DND-41 (cell line): ENCODE measurements around the gene SIRT5.

Experiments
- ATAC-seq: fragments of 200-7000 bp; cut with Tn5 transposase; 3 replicates; pipeline ENCODE4 v1.9.1; 2021; ENCODE audit warnings: low read depth; ENCODE audit not compliant: insufficient read depth
- DNase-seq: peaks from one replicate; pipeline ENCODE4 v3.0.0-alpha.2; 2020
- H2AFZ ChIP-seq: 2 replicates; pipeline ENCODE4 v1.6.0; 2012; ENCODE audit warnings: low read depth, low read length
- H3K27ac ChIP-seq: 2 replicates; pipeline ENCODE4 v1.5.1; 2012; ENCODE audit warnings: low read length, inconsistent platforms
- H3K27me3 ChIP-seq: fragments of 200-600 bp; sonication (generic); 2 replicates; pipeline ENCODE4 v1.6.0; 2012; ENCODE audit warnings: low read length, mild to moderate bottlenecking, inconsistent platforms; ENCODE audit not compliant: insufficient read depth, poor library complexity
- H3K36me3 ChIP-seq: 2 replicates; pipeline ENCODE4 v1.5.1; 2012; ENCODE audit warnings: low read length, inconsistent platforms; ENCODE audit not compliant: insufficient read depth
- H3K4me1 ChIP-seq: 2 replicates; pipeline ENCODE4 v1.5.1; 2012; ENCODE audit warnings: mild to moderate bottlenecking, low read length; ENCODE audit not compliant: insufficient read depth
- H3K4me2 ChIP-seq: 2 replicates; pipeline ENCODE4 v1.6.0; 2012; ENCODE audit warnings: mild to moderate bottlenecking, moderate library complexity, low read length, inconsistent platforms; ENCODE audit not compliant: insufficient read depth
- H3K4me3 ChIP-seq, 2 experiments: fragments of 200-600 bp in 1 of 2; shearing (Covaris generic) in 1 of 2; 2 replicates each; pipeline ENCODE4 v1.5.1; 2012 to 2016; ENCODE audit warnings: inconsistent platforms in 2 of 2, low read length in 2 of 2, mild to moderate bottlenecking in 2 of 2, low read depth in 1 of 2, moderate library complexity in 1 of 2
- H3K79me2 ChIP-seq: 2 replicates; pipeline ENCODE4 v1.6.0; 2012; ENCODE audit warnings: low read length, inconsistent platforms; ENCODE audit not compliant: insufficient read depth
- H3K9ac ChIP-seq: 2 replicates; pipeline ENCODE4 v1.6.0; 2012; ENCODE audit warnings: low read depth, mild to moderate bottlenecking, inconsistent platforms, low read length, moderate library complexity
- H3K9me3 ChIP-seq: 2 replicates; pipeline ENCODE4 v1.5.1; 2012; ENCODE audit warnings: low read length, moderate library complexity, mild to moderate bottlenecking, inconsistent platforms; ENCODE audit not compliant: insufficient read depth, severe bottlenecking
- H4K20me1 ChIP-seq: 2 replicates; pipeline ENCODE4 v1.6.0; 2012; ENCODE audit warnings: low read length; ENCODE audit not compliant: insufficient read depth
- EZH2 ChIP-seq: IDR thresholded peaks from 3 replicates; pipeline ENCODE4 v1.6.1; 2012; ENCODE audit warnings: borderline replicate concordance, low read depth, mild to moderate bottlenecking, moderate library complexity, low read length, inconsistent platforms; ENCODE audit not compliant: severe bottlenecking
- TF ChIP-seq, protein P1 (sequence below): IDR thresholded peaks from 2 replicates; pipeline ENCODE4 v1.5.1; 2012; ENCODE audit warnings: borderline replicate concordance, low read length, moderate library complexity, mild to moderate bottlenecking; ENCODE audit not compliant: poor library complexity, severe bottlenecking; ENCODE audit errors: extremely low read depth

SIRT5 gene

GRCh38 chr6:13593103-13593502, 18.7 kb downstream of the SIRT5 start:
- H3K79me2 ChIP-seq, result no peaks in the 10 kb centered on the region
- H3K4me2 ChIP-seq, result no peak overlapping the region
- ATAC-seq, result no peak

DNA sequence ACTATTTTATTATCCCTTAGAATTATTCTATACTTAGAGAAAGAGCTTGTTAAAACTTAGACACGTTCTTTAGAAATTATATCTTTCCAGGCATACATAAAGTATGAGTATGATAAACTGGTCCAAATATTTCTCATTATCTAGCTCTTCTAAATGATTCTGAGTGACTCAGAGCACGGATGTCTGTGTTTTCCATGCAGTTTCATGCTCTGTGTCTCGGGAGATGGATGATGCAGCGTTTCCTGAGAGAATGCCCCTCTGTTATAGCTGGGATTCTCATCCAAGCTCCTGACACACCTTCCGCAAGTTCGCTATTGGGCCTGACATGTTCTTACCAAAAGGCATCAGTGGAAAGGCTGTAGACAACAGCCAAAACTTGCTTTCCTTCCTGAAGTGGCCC, 19.3 kb downstream of the SIRT5 start:
- no peak overlapping the region for H3K27ac ChIP-seq
- no peak overlapping the region for H3K4me2 ChIP-seq

More at GRCh38 chr6:13593103-13593502, 18.7 kb downstream of the SIRT5 start:
- TF ChIP-seq, protein P1, sequence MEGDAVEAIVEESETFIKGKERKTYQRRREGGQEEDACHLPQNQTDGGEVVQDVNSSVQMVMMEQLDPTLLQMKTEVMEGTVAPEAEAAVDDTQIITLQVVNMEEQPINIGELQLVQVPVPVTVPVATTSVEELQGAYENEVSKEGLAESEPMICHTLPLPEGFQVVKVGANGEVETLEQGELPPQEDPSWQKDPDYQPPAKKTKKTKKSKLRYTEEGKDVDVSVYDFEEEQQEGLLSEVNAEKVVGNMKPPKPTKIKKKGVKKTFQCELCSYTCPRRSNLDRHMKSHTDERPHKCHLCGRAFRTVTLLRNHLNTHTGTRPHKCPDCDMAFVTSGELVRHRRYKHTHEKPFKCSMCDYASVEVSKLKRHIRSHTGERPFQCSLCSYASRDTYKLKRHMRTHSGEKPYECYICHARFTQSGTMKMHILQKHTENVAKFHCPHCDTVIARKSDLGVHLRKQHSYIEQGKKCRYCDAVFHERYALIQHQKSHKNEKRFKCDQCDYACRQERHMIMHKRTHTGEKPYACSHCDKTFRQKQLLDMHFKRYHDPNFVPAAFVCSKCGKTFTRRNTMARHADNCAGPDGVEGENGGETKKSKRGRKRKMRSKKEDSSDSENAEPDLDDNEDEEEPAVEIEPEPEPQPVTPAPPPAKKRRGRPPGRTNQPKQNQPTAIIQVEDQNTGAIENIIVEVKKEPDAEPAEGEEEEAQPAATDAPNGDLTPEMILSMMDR, result no peak
- TF ChIP-seq EZH2, result no peak
- Histone ChIP-seq H4K20me1 (no peaks in the 10 kb centered on the region; the same call in 1 of the 2 replicates), H3K4me1 (no peaks in the 10 kb centered on the region), H3K27me3 (no peaks in the 10 kb centered on the region), H3K27ac (no peak overlapping the region), H3K9me3 (no peaks in the 10 kb centered on the region), H3K9ac (no peak overlapping the region), H3K36me3 (peaks cover 18% of the 10 kb centered on the region), H2AFZ (no peak overlapping the region), H3K4me3 (no peak overlapping the region)
- no peak for DNase-seq

GRCh38 chr6:13597073-13597472, 22.7 kb downstream of the SIRT5 start:
- Histone ChIP-seq H2AFZ (no peak overlapping the region), H3K9ac (no peak overlapping the region), H3K4me1 (no peaks in the 10 kb centered on the region), H3K4me2 (no peak overlapping the region), H3K27ac (no peak overlapping the region), H3K27me3 (no peaks in the 10 kb centered on the region), H3K36me3 (peaks cover 20% of the 10 kb centered on the region), H3K9me3 (no peaks in the 10 kb centered on the region), H4K20me1 (no peaks in the 10 kb centered on the region; the same call in 1 of the 2 replicates), H3K4me3 (no peak overlapping the region), H3K79me2 (no peaks in the 10 kb centered on the region)
- DNase-seq (no peak), ATAC-seq (no peak)
- no peak for TF ChIP-seq EZH2
- TF ChIP-seq, protein P1, result no peak

More for the DNA sequence above, 19.3 kb downstream of the SIRT5 start:
- ATAC-seq (no peak), DNase-seq (no peak)
- Histone ChIP-seq H3K9me3 (no peaks in the 10 kb centered on the region), H3K4me1 (no peaks in the 10 kb centered on the region), H4K20me1 (no peaks in the 10 kb centered on the region; the same call in 1 of the 2 replicates), H3K4me3 (no peak overlapping the region), H2AFZ (no peak overlapping the region), H3K36me3 (peaks cover 18% of the 10 kb centered on the region), H3K27me3 (no peaks in the 10 kb centered on the region), H3K9ac (no peak overlapping the region), H3K79me2 (no peaks in the 10 kb centered on the region)
- TF ChIP-seq, protein P1, result no peak
- TF ChIP-seq EZH2, result no peak

GRCh38 chr6:13600036-13600435, 25.6 kb downstream of the SIRT5 start:
- ATAC-seq, result no peak
- TF ChIP-seq, protein P1, result no peak
- TF ChIP-seq EZH2, result no peak

More at GRCh38 chr6:13600036-13600435, 25.6 kb downstream of the SIRT5 start:
- Histone ChIP-seq H4K20me1 (no peaks in the 10 kb centered on the region), H3K4me2 (no peak overlapping the region), H3K27ac (no peak overlapping the region), H3K4me1 (no peaks in the 10 kb centered on the region), H3K9ac (no peak overlapping the region), H3K9me3 (no peaks in the 10 kb centered on the region), H2AFZ (no peak overlapping the region), H3K27me3 (no peaks in the 10 kb centered on the region), H3K36me3 (peaks cover 13% of the 10 kb centered on the region; the same call in 1 of the 2 replicates), H3K4me3 (no peak overlapping the region), H3K79me2 (no peaks in the 10 kb centered on the region)
- DNase-seq, result no peak
